ENCODE measurements around the gene SEMA3G.

Gene SEMA3G

DNA sequence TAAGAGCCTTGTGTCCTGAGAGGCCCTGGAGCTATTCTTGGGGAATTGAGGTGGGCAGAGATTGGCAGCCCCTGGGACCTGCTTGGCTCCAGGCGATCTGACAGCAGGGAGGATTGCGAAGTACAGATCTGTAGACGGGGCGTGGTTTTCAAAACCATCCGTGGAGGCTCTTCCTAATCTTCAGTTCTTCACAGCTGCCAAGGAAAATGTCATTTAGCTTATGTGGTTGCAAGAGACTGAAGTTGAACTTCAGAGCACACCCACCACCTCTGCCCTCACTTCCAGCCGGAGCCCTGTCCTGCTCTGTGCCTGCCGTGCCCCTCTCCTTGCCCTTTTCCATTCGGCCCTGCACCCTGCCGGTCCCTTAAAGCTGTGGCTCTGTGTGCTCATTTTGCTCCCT is 23.4 kb upstream of the SEMA3G start:
- TF ChIP-seq, protein P1, sequence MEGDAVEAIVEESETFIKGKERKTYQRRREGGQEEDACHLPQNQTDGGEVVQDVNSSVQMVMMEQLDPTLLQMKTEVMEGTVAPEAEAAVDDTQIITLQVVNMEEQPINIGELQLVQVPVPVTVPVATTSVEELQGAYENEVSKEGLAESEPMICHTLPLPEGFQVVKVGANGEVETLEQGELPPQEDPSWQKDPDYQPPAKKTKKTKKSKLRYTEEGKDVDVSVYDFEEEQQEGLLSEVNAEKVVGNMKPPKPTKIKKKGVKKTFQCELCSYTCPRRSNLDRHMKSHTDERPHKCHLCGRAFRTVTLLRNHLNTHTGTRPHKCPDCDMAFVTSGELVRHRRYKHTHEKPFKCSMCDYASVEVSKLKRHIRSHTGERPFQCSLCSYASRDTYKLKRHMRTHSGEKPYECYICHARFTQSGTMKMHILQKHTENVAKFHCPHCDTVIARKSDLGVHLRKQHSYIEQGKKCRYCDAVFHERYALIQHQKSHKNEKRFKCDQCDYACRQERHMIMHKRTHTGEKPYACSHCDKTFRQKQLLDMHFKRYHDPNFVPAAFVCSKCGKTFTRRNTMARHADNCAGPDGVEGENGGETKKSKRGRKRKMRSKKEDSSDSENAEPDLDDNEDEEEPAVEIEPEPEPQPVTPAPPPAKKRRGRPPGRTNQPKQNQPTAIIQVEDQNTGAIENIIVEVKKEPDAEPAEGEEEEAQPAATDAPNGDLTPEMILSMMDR (IDR thresholded peaks at IDR 0.05; ENCODE audit: extremely low read depth, missing control alignments), result no peak
- DNase-seq (ENCODE audit: low spot score), result no peak

DNA sequence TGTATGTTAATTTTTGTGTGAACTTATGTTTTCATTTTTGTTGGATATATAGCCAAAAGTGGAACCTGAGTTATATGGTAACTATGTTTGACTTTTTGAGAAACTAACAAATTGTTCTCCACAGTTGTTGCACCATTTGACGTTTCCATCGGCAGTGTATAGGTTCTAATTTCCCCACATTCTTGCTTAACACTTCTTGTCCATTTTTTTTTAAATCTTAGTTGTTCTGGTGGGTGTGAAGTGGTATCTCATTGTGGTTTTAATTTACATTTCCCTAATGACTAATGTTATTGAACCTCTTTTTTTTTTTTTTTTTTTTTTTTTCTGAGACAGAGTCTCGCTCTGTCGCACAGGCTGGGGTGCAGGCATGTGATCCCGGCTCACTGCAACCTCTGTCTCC is 18.5 kb upstream of the SEMA3G start:
- TF ChIP-seq, protein P1 (IDR thresholded peaks at IDR 0.05; ENCODE audit: extremely low read depth, missing control alignments), result no peak
- DNase-seq (ENCODE audit: low spot score), result no peak

DNA sequence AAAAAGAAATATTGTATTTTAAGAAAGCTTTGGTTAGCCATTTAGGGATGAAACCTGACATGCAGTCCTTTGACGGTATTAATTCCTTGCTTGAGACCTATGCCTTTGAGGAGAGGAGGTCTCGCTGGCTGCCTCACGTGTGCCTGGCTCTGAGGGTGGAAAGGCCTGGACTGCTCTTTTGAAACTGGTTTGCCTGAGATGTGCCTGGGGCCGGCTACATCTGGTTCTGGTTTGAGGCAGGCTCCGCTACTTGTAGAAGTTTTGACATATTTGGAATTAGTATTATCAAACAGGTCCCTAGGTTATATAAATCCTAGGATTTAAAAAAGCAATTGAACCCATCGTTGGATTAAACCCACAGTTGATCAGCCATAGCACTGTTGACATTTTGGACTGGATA is 17.0 kb upstream of the SEMA3G start:
- TF ChIP-seq, protein P1 (IDR thresholded peaks at IDR 0.05; ENCODE audit: extremely low read depth, missing control alignments), result no peak

DNA sequence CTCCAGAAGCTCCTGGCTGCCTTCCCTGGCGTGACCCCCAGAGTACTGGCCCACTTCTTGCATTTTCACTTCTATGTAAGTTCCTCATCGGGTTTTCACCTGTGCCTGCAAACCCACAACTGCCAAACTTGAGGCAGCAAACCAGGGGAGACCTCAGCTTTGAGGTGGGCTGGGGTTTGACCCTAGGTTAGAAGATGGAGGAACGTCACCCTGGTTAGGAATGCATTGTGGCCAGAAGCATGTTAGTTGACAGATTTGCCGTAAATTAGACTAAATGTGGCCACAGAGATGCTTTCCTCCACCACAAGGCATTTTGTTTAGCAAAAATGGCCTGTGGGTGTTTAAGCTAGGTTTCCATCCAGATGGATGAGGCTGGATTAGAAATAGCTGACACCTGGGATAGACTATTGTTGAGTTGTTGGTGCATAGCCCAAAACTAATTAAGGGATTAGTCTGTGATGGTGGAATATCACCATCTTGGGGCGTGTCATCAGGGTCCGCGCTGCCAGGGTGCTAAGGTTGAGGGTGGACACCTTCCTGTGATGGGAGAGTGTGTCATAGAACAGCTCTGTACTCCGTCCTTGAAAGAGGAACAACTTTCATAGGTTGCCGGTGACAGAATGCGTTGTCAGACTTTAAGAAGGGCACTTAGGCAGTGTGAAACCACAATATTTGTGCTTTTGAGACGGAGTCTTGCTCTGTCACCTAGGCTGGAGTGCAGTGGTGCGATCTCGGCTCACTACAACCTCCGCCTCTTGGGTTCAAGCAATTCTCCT is 14.1 kb upstream of the SEMA3G start:
- no peak for DNase-seq (ENCODE audit: low spot score)
- TF ChIP-seq, protein P1 (IDR thresholded peaks at IDR 0.05; ENCODE audit: extremely low read depth, missing control alignments), result no peak

More for the DNA sequence above, 17.0 kb upstream of the SEMA3G start:
- no peak for DNase-seq (ENCODE audit: low spot score)

DNA sequence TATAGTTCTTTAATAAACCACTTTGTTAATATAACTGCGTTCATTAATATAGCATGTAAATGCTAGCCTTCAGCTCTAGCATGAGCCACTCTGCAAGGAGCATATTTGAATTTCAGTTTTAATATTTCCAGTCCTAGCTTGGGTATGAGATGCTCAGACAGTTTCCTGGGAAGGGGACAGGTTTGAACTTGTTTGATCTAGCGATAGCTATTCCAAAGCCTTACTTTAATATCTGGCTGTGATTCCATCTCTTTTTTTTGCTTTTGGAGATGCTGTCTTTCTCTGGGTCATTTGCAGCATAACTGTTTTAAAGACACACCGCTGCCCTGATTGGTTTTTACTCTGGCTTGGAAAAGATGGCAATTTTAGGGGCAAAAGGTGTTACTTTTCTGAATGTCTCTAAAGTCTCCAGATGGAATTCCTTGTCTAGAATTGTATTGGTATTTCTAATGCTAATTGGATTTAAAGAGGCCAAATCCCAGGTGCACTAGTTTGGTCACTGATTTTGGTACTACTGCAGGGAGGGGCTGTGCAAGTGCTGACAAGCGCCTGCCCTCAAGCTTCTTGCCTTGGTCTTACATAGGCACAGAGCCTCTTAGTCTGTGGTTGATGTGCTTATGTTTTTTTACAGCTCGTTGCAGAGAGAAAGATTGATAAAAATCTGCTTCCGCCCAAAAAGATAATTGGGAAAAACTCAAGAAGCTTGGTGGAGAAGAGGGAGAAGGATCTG is 13.3 kb upstream of the SEMA3G start:
- TF ChIP-seq, protein P1 (IDR thresholded peaks at IDR 0.05; ENCODE audit: extremely low read depth, missing control alignments), result no peak
- no peak for DNase-seq (ENCODE audit: low spot score)

DNA sequence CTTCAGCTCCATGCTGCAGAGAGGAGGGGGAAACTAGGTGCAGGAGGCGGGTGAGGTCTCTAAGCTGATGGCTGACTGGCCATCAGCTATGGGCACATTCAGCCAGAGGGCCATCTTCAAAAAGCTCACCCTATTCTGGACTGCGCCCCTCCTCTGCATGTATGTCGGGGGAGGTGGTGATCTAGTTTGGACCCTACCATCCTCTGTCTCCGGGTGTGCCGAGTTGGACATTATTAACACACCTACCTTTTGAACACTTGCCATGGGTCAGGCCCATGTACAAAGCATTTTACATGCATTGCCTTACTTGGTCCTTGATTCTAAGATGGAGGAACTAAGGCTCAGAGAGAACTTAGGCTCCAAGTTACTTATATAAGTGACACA is 11.9 kb upstream of the SEMA3G start:
- TF ChIP-seq, protein P1 (IDR thresholded peaks at IDR 0.05; ENCODE audit: extremely low read depth, missing control alignments), result no peak

DNA sequence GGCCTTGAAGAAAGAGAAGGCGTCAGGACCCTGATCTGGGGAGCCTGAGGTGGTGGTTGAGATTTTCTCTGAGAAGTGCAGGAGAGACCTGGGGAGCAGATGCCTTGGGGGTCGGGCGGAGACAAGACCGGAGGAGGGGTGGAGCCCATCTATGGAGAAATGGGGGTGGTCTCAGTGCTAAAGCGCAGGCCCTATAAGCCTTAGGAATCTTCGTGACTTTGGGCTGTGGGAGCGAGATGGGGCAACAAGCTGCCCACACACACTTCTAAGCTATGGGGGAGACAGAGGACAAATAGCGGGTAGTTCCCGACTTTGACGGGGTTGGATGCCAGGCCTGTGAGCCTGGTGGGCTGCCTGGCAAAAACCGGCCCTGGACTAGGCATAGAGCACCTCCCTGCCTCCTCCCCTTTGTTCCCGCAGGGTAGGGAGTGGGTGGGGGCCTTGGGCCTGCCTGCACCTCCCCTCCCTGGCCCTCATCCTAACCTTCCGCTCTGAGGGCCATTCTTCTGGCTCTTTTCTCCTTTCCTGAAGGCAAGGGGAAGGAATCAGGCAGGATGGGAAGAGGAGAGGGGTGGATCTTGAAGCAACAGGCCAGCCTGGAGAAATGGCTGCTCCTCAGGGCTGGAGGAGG is 11.4 kb upstream of the SEMA3G start:
- TF ChIP-seq, protein P1 (IDR thresholded peaks at IDR 0.05; ENCODE audit: extremely low read depth, missing control alignments), result no peak
- no peak for DNase-seq (ENCODE audit: low spot score)

More for the DNA sequence above, 11.9 kb upstream of the SEMA3G start:
- no peak for DNase-seq (ENCODE audit: low spot score)

Data from GM20000 (cell line).